GM18511 (cell line): ENCODE measurements around the gene NCDN.
"Not testable (repeated sequence)": the region's sequence is repeated elsewhere in the genome, so short reads cannot be mapped to it uniquely, and the experiment has no call there.

Experiments used
- ATAC-seq: cut with Tn5 transposase; IDR thresholded peaks from one replicate; pipeline ENCODE4 v1.9.1; 2021; ENCODE audit warnings: mild to moderate bottlenecking, moderate library complexity; ENCODE audit not compliant: unreplicated experiment

NCDN gene

GRCh38 chr1:35568975-35569395 is 11.4 kb downstream of the NCDN start:
- ATAC-seq = no peak

GRCh38 chr1:35569936-35570335 is 12.3 kb downstream of the NCDN start:
- no peak for ATAC-seq

GRCh38 chr1:35570589-35571137 is 13.1 kb downstream of the NCDN start:
- no peak for ATAC-seq

GRCh38 chr1:35571263-35571662 is 13.7 kb downstream of the NCDN start:
- no peak for ATAC-seq

GRCh38 chr1:35572296-35572695 is 14.7 kb downstream of the NCDN start:
- ATAC-seq = no peak

GRCh38 chr1:35573198-35574124 is 15.9 kb downstream of the NCDN start, which contains the start of gene TFAP2E:
Gene TFAP2E (plus strand): TSS chr1:35573314. CDS start chr1:35573578, 264 bp downstream.
- no peak for ATAC-seq

- no peak for ATAC-seq
These were observed 16.6 kb downstream of the NCDN start for GRCh38 chr1:35574125-35574654.

GRCh38 chr1:35574655-35575415 is 17.2 kb downstream of the NCDN start:
- ATAC-seq = no peak

- no peak for ATAC-seq
These were observed 17.9 kb downstream of the NCDN start for GRCh38 chr1:35575416-35575958.

GRCh38 chr1:35576061-35576765 is 18.6 kb downstream of the NCDN start:
- no peak for ATAC-seq

GRCh38 chr1:35576766-35577070 is 19.1 kb downstream of the NCDN start:
- not testable (repeated sequence) for ATAC-seq

- peak; percentile 83 for ATAC-seq
These were observed 19.7 kb downstream of the NCDN start for GRCh38 chr1:35577071-35577998.

GRCh38 chr1:35580949-35581388 is 23.4 kb downstream of the NCDN start:
- ATAC-seq = no peak

GRCh38 chr1:35581621-35582020 is 24.0 kb downstream of the NCDN start:
- not testable (repeated sequence) for ATAC-seq

- ATAC-seq = no peak
These were observed 27.7 kb downstream of the NCDN start for GRCh38 chr1:35585281-35585680.

GRCh38 chr1:35585805-35586204 is 28.2 kb downstream of the NCDN start:
- not testable (repeated sequence) for ATAC-seq

GRCh38 chr1:35586808-35587207 is 29.2 kb downstream of the NCDN start:
- ATAC-seq = no peak

- ATAC-seq = no peak
These were observed 30.1 kb downstream of the NCDN start for GRCh38 chr1:35587736-35588135.

- no peak for ATAC-seq
These were observed 30.8 kb downstream of the NCDN start for GRCh38 chr1:35588197-35588910.
